ENCODE measurements around the gene CTAG1A.
"Not testable (repeated sequence)": the region's sequence is repeated elsewhere in the genome, so short reads cannot be mapped to it uniquely, and the experiment has no call there.

CTAG1A gene

GRCh38 chrX:154575076-154575475 lies 9.9 kb upstream of the CTAG1A start:
- not testable (repeated sequence) for DNase-seq

DNA sequence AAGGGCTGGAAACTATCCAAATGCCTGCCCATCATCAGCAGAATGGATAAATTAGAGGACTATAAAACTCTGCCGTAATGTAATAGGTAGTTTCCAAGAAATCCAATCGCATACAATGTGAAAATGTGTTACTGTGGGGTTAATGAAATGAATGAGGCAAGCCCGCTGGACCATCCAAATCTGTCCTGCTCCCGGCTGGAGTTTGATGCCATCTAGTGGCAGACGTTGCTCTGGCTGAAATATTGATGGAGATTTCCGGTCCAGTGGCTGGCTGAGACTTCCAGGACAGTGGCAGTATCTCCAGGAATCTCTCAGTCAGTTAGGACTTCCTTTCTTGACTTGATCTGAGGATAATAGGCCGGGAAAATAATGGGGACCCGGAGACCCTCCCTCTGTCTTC lies 1.9 kb upstream of the CTAG1A start:
- not testable (repeated sequence) for DNase-seq

DNA sequence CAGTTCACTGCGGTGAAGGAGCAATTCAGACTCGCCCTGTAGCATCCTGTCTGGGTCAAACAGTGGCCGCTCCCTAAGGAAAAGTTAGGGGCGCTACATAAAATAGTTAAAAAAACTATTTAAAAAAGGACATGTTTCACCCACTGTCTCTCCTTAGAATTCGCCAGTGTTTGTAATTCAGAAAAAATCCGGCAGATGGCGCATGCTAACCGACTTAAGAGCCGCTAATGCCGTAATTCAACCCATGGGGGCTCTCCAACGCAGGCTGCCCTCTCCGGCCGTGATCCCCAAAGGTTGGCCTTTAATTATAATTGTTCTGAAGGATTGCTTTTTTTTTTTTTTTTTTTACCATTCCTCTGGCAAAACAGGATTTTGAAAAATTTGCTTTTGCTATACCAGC lies 5.5 kb downstream of the CTAG1A start:
- DNase-seq: not testable (repeated sequence)

GRCh38 chrX:154592505-154592904 lies 7.6 kb downstream of the CTAG1A start:
- no peak for DNase-seq

DNA sequence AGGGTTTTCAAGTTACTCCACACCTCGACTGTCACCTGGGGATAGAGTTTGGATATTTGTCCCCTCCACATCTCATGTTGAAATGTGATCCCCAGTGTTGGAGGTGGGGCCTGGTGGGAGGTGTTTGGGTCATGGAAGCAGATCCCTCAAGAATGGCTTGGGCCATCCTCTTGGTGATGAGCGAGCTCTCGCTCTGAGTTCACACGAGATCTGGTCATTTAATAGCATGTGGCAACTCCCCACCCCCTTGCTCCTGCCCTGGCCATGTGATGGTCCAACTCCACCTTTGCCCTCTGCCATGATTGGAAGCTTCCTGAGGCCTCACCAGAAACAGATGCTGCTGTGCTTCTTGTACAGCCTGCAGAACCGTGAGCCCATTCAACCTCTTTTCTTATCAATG lies 8.3 kb downstream of the CTAG1A start:
- no peak for DNase-seq

DNA sequence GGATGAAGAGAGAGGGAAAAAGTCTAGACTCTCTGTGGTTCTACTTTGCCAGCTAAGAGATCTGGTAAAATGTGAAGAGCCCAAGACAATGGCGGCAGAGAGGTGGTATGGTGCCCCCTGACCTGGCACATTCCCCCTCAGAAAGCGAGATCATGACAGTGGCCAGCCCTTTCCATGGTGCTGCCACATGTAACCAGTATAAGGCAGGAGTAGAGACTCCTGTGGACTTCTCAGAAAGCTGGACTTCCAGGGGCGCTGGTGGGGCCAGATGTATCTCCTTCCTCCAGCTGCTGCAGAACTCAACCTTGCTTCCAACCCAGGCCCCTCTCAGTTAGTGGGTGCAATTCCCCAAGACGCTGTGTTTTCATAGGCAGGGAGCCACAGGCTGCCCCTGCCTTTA lies 9.6 kb downstream of the CTAG1A start:
- no peak for DNase-seq

DNA sequence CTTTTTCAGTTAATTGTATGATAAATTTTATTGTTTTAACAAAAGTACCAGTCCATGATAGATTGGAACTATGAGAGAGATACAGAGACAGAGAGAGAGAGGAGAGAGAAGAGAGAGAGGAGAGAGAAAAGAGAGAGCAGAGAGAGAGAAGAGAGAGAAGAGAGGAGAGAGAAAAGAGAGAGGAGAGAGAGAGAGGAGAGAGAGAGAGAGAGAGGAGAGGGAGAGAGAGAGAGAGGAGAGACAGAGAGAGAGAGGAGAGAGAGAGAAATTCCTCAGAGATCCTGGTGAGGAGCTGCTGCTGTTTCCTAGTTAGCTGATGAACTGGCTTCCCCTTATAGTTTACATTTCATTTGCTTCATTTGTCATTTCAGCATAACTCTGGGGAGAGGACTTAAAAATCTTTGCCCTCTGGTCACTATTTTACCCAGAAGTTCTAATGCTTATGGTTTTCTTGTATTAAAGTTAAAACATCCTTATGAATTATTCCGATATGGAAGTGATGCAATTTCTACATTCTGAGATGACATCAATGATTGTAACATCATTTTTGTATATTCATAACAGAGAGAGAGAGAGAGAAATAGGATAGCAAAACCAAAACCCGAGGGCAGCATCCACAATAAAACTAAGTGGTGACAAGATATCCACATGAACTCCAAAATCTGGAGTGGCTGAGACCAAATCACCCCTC lies 10.8 kb downstream of the CTAG1A start:
- DNase-seq: no peak

DNA sequence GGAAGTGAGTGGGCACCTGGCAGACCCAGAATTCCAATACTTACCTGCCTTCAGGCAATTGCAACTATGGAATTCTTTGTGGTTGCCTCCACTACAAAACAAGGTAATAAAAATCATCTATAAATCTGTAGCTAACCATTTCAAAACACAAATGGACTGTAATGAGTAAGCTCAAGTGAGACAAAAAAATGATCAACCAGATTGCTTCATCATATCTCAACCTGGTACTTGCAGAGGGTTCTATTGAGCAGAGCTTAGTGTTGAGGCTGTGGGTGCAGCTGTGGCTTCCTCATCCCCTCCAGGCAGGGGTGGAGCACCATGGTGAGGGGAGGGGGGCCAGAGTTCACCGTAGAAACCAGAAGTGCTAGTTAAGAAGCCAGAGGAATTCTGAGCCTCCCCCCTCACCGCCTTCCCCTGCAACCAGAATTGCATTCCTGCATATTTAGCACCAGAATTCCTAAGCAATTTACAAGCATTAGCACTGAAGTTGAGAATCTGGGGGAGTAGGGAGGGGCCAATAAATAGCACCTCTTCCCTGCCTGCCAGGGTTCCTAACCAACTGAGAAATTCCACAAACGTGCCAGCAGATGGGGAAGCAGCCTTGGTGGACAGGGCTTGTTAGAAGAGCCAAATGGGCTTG lies 11.5 kb downstream of the CTAG1A start:
- DNase-seq: no peak

GRCh38 chrX:154597221-154597620 lies 12.3 kb downstream of the CTAG1A start:
- DNase-seq: no peak

GRCh38 chrX:154598656-154599055 lies 13.7 kb downstream of the CTAG1A start:
- no peak for DNase-seq

DNA sequence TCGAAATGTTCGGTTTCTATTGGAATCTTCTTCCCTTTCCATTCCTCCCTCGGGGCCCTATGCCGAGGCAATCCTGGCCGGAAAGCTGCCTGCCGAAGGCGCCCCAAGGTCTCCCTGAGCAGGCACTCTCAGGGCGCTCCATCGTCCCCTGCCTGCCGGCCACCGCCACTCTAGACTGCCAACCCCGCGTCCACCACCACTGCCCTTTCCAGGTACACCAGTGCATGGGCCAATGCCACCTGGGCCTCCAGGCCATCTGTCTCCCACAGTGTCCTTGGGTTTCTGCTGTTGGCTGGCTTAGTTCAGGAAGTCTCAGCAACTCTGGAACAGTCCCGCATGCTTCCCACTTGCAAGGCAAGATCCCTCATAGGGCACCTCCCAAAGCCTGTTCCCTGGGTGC lies 14.6 kb downstream of the CTAG1A start:
- no peak for DNase-seq

DNA sequence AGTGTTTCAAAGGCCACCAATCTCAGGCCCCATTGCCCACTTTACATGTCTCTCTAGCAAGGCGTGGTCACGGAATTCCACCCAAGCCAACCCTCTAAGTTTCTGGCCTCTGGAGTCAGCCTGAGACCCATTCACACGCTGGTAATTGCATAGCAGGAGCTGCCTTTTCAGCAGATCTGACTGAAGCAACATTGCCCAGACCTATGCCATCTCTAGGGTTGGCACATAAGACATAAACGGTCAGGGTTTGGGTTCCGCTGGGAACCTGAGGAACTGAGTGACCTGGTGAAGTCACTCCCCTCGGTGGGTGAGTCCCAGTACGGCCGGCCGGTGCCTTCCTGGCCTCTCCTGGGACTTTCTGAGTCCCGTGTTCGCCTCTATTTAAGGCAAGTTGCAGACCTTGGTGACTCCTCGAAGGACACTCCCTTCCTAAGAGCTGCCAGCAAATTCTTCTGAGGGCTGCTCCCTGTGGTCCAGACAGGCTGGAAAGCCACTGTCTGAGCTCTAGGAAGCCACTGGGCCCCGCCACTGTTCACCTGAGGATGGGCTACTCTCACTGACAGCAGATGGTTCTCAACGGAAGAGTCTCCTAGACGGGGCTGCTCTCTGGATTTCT lies 15.9 kb downstream of the CTAG1A start:
- DNase-seq: no peak

DNA sequence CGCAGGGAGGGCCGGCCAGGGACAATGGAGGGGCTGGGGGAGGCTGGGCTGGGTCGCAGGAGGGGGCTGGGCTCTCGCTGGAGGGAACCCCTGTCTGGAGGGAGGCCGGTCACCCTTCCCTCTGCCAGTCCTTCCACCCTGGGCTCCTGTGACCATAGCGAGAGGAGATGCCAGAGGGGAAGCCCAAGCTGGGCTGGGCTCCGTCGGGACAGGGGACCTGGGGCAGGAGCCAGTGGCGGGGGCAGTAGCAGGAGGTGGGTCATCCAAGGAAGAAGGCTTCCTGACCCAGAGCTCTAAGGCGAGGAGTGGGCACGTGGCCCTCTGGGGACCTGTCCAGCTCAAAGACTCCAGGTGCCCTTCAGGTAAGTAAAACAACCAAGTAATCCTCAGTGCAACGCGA lies 17.3 kb downstream of the CTAG1A start:
- no peak for DNase-seq

DNA sequence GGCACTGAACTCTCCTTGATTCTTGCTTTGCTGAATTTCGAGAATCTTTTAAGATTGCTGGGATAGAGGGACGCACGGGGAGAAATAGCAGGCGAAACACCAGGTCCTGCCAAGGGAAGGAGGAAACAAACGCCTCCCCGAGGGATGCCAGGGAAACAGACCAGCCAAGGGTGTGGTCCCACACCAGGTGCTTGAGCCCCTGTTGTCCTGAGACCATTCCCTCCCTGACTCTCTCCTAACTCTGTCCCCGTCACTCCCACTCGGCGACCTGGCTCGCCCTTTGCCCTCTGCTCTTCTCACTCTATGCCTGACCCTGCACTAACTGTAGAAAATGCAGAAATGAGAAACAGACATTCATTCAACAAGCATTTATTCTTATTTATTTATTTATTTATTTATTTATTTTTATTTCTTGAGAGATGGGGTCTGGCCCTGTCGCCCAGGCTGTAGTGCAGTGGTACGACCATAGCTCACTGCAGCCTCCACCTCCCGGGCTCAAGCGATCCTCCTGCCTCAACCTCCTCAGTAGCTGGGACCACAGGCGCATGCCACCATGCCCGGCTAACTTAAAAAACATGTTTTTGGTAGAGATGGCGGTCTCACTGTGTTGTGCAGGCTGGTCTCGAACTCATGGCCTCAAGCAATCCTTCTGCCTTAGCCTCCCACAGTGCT lies 18.0 kb downstream of the CTAG1A start:
- DNase-seq: no peak

GRCh38 chrX:154603438-154604430 lies 18.8 kb downstream of the CTAG1A start:
- DNase-seq: no peak

- DNase-seq: no peak
Observed at GRCh38 chrX:154605566-154605965, 20.6 kb downstream of the CTAG1A start.

DNA sequence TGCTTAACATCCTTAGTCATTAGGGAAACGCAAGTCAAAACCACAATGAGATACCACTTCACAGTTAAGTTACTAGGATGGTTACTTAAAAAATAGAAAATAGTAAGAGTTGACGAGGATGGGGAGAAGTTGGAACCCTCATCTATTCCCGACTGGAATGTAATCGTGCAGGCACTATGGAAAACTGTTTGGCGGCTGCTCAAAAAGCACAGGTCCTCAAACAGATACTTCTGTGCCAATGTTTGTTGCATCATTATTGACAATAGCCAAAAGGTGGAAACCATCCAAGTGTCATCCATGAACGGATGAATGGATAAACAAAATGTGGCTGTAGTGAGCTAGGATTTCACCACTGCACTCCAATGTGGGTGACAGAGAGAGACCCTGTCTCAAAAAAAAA lies 22.4 kb downstream of the CTAG1A start:
- DNase-seq: no peak

DNA sequence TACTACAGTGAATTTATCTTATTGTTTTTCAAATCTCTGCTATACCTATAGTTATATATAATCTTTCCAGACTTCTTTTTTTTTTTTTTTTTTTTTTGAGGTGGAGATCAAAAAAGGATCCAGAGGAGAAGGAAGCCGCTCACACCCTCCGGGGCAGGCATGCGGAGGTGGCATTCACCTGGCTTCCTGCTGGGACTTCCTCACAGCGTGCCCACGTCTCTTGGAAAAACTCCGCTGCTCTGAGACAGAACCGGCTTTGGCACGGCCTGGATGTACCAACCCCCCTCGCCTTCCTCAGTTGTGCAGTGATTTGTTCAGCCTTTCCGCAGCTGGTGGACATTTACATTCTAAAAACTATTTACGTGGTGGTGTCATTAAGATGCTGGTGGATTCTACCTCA lies 23.0 kb downstream of the CTAG1A start:
- DNase-seq: not testable (repeated sequence)

DNA sequence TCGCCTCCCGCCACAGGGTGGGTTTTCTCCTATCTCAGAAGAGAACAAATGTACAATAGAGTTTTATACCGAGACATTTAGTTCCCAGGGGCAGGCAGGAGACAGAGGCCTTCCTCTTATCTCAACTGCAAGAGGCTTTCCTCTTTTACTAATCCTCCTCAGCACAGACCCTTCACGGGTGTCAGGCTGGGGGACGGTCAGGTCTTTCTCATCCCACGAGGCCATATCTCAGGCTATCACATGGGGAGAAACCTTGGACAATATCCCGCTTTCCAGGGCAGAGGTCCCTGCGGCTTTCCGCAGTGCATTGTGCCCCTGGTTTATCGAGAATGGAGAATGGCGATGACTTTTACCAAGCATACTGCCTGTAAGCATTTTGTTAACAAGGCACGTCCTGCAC lies 23.9 kb downstream of the CTAG1A start:
- DNase-seq: not testable (repeated sequence)

DNA sequence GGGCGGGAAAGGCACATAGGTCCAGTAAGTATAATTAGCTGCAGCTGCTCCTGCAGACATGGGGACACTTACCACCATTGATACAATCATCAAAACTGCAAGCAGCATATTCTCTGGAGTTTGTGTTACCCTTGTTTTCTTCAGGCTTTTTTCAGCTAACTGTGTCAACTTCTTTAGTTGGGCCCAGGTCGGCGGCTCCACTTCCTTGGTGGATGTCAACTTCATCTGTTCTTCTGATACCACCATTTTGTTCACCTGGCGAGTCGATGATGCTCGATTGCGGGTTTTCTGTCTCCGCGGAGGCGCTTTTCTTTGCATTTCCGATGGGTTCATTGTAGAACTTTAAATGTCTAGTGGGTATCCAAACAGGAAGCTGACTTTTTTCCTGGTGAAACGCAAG lies 26.2 kb downstream of the CTAG1A start:
- not testable (repeated sequence) for DNase-seq

- DNase-seq: not testable (repeated sequence)
Observed at GRCh38 chrX:154613586-154613985, 28.7 kb downstream of the CTAG1A start.

- DNase-seq: not testable (repeated sequence)
Observed at GRCh38 chrX:154619182-154619581, 34.2 kb downstream of the CTAG1A start, which contains the start of gene CTAG1B. CTAG1B (minus strand) TSS chrX:154619282; CDS start chrX:154619218, 64 bp downstream.

Data from NCI-H524 treated with DMSO at 0.1 percent for 48 hours (cell line).